Measurements from ENCODE around the gene FDX1. TPM values are rescaled to one million over a fixed set of nuclear protein-coding genes. Genes with fewer than 3 reads are reported as not detected.

The FDX1 gene
- polyA plus RNA-seq, 1 donor from 2014 or later = 14.3 TPM

DNA sequence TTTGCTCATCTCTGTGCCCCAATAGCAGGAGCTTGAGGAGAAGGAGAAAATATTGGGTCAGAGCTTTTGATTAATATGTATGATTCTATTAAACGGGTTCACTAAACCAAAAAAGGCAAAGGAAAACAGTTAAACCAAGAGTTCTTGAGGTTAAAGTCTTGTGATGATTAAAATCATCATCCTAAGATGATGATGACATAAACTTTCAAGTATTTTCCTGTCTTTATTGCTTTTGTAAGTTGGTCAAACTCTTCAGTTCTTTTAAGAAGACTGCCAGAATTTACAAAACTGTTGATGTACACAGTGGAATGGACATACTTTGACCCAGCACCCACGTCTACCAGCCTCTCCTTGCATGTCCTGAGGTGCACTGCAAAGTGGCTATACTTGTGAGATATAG, 41.0 kb downstream of the FDX1 start:
- H3K27me3 ChIP-seq (ENCODE audit: insufficient read depth, low read depth, low read length) = no peaks in the 10 kb centered on the region
- no peaks in the 10 kb centered on the region for H3K9me2 ChIP-seq (ENCODE audit: insufficient read depth, low read length)
- no peaks in the 10 kb centered on the region for H3K9me3 ChIP-seq (ENCODE audit: low read length)
- no peaks in the 10 kb centered on the region for H3F3A ChIP-seq (ENCODE audit: insufficient read depth, low read length, poor library complexity, severe bottlenecking)
- no peak overlapping the region for H3K27ac ChIP-seq (ENCODE audit: low read length)
- no peaks in the 10 kb centered on the region for H3K79me2 ChIP-seq (replicated peaks; ENCODE audit: insufficient read depth, low read length)
- H3K4me2 ChIP-seq (ENCODE audit: low read length) = no peak overlapping the region
- H3K36me3 ChIP-seq (ENCODE audit: insufficient read depth, low read length) = no peaks in the 10 kb centered on the region
- no peak overlapping the region for H3K9ac ChIP-seq (ENCODE audit: low read length)
- no peak overlapping the region for H2AFZ ChIP-seq (ENCODE audit: low read depth, low read length)
- no peaks in the 10 kb centered on the region for H4K20me1 ChIP-seq (ENCODE audit: insufficient read depth)
- TF ChIP-seq EP300 (conservative IDR thresholded peaks at IDR 0.05; ENCODE audit: poor library complexity, severe bottlenecking) = no peak
- TF ChIP-seq SMC3 (conservative IDR thresholded peaks at IDR 0.05; ENCODE audit: poor library complexity) = no peak
- TF ChIP-seq, protein P1, sequence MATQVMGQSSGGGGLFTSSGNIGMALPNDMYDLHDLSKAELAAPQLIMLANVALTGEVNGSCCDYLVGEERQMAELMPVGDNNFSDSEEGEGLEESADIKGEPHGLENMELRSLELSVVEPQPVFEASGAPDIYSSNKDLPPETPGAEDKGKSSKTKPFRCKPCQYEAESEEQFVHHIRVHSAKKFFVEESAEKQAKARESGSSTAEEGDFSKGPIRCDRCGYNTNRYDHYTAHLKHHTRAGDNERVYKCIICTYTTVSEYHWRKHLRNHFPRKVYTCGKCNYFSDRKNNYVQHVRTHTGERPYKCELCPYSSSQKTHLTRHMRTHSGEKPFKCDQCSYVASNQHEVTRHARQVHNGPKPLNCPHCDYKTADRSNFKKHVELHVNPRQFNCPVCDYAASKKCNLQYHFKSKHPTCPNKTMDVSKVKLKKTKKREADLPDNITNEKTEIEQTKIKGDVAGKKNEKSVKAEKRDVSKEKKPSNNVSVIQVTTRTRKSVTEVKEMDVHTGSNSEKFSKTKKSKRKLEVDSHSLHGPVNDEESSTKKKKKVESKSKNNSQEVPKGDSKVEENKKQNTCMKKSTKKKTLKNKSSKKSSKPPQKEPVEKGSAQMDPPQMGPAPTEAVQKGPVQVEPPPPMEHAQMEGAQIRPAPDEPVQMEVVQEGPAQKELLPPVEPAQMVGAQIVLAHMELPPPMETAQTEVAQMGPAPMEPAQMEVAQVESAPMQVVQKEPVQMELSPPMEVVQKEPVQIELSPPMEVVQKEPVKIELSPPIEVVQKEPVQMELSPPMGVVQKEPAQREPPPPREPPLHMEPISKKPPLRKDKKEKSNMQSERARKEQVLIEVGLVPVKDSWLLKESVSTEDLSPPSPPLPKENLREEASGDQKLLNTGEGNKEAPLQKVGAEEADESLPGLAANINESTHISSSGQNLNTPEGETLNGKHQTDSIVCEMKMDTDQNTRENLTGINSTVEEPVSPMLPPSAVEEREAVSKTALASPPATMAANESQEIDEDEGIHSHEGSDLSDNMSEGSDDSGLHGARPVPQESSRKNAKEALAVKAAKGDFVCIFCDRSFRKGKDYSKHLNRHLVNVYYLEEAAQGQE (IDR thresholded peaks at IDR 0.05; ENCODE audit: borderline replicate concordance) = no peak
- no peak for TF ChIP-seq EZH2 (IDR thresholded peaks at IDR 0.05; ENCODE audit: borderline replicate concordance, insufficient read depth, low read length, poor library complexity, severe bottlenecking)
- TF ChIP-seq TAF1 (IDR thresholded peaks at IDR 0.05; ENCODE audit: low read depth) = no peak
- TF ChIP-seq, protein P2, sequence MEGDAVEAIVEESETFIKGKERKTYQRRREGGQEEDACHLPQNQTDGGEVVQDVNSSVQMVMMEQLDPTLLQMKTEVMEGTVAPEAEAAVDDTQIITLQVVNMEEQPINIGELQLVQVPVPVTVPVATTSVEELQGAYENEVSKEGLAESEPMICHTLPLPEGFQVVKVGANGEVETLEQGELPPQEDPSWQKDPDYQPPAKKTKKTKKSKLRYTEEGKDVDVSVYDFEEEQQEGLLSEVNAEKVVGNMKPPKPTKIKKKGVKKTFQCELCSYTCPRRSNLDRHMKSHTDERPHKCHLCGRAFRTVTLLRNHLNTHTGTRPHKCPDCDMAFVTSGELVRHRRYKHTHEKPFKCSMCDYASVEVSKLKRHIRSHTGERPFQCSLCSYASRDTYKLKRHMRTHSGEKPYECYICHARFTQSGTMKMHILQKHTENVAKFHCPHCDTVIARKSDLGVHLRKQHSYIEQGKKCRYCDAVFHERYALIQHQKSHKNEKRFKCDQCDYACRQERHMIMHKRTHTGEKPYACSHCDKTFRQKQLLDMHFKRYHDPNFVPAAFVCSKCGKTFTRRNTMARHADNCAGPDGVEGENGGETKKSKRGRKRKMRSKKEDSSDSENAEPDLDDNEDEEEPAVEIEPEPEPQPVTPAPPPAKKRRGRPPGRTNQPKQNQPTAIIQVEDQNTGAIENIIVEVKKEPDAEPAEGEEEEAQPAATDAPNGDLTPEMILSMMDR (IDR thresholded peaks at IDR 0.05; ENCODE audit: poor library complexity, severe bottlenecking) = no peak
- no peak for TF ChIP-seq POLR2AphosphoS5 (IDR thresholded peaks at IDR 0.05)
- TF ChIP-seq RAD21 (conservative IDR thresholded peaks at IDR 0.05) = no peak
- TF ChIP-seq MXI1 (conservative IDR thresholded peaks at IDR 0.05; ENCODE audit: poor library complexity, severe bottlenecking) = no peak
- H3K4me3 ChIP-seq (ENCODE audit: low read length) = no peak overlapping the region

DNA sequence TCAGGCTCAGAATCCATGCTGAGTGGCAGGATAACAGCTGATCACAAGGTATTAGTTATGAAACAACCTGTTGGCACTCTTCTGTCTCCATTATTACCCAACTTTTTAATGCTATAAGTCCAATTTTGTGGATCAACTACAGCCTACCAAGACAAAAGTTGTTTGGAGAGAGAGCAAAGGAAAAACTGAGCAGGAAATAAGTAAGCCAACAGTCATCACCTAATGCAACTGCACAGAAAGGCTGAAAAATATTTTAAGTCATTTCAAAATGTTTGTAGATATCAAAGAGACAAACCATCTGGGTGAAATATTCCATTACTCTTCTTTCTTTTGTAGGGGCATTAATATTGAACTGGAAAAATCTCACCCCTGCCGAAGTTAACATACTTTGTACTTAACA, 41.6 kb downstream of the FDX1 start:
- H3K27ac ChIP-seq (ENCODE audit: low read length) = no peak overlapping the region
- H2AFZ ChIP-seq (ENCODE audit: low read depth, low read length) = no peak overlapping the region
- no peaks in the 10 kb centered on the region for H3K79me2 ChIP-seq (replicated peaks; ENCODE audit: insufficient read depth, low read length)
- H3K9me2 ChIP-seq (ENCODE audit: insufficient read depth, low read length) = no peaks in the 10 kb centered on the region
- H3F3A ChIP-seq (ENCODE audit: insufficient read depth, low read length, poor library complexity, severe bottlenecking) = no peaks in the 10 kb centered on the region
- H3K27me3 ChIP-seq (ENCODE audit: insufficient read depth, low read depth, low read length) = no peaks in the 10 kb centered on the region
- no peak overlapping the region for H3K4me3 ChIP-seq (ENCODE audit: low read length)
- no peak overlapping the region for H3K4me2 ChIP-seq (ENCODE audit: low read length)
- TF ChIP-seq, protein P1 (IDR thresholded peaks at IDR 0.05; ENCODE audit: borderline replicate concordance) = no peak
- no peak for TF ChIP-seq TAF1 (IDR thresholded peaks at IDR 0.05; ENCODE audit: low read depth)
- no peak for TF ChIP-seq MXI1 (conservative IDR thresholded peaks at IDR 0.05; ENCODE audit: poor library complexity, severe bottlenecking)
- no peak for TF ChIP-seq POLR2AphosphoS5 (IDR thresholded peaks at IDR 0.05)
- TF ChIP-seq EP300 (conservative IDR thresholded peaks at IDR 0.05; ENCODE audit: poor library complexity, severe bottlenecking) = no peak
- no peak for TF ChIP-seq EZH2 (IDR thresholded peaks at IDR 0.05; ENCODE audit: borderline replicate concordance, insufficient read depth, low read length, poor library complexity, severe bottlenecking)
- TF ChIP-seq RAD21 (conservative IDR thresholded peaks at IDR 0.05) = no peak
- TF ChIP-seq SMC3 (conservative IDR thresholded peaks at IDR 0.05; ENCODE audit: poor library complexity) = no peak
- TF ChIP-seq, protein P2 (IDR thresholded peaks at IDR 0.05; ENCODE audit: poor library complexity, severe bottlenecking) = no peak
- H4K20me1 ChIP-seq (ENCODE audit: insufficient read depth) = no peaks in the 10 kb centered on the region
- no peaks in the 10 kb centered on the region for H3K36me3 ChIP-seq (ENCODE audit: insufficient read depth, low read length)
- no peaks in the 10 kb centered on the region for H3K9me3 ChIP-seq (ENCODE audit: low read length)
- no peak overlapping the region for H3K9ac ChIP-seq (ENCODE audit: low read length)

Data from neural cell (in vitro differentiated cells).